HG03066 (cell line): ENCODE data around the gene HIPK4.
"Not testable (repeated sequence)": the region's sequence is repeated elsewhere in the genome, so short reads cannot be mapped to it uniquely, and the experiment has no call there.

ENCODE experiments used
- ATAC-seq: cut with Tn5 transposase; IDR thresholded peaks from one replicate; pipeline ENCODE4 v1.9.1; 2021; ENCODE audit warnings: low read depth; ENCODE audit not compliant: unreplicated experiment

HIPK4 gene

GRCh38 chr19:40390084-40390742, at the start of gene HIPK4:
Gene HIPK4, minus strand, starts transcription at chr19:40390181. Its CDS starts 279 bp downstream, at chr19:40389902.
- no peak for ATAC-seq

DNA sequence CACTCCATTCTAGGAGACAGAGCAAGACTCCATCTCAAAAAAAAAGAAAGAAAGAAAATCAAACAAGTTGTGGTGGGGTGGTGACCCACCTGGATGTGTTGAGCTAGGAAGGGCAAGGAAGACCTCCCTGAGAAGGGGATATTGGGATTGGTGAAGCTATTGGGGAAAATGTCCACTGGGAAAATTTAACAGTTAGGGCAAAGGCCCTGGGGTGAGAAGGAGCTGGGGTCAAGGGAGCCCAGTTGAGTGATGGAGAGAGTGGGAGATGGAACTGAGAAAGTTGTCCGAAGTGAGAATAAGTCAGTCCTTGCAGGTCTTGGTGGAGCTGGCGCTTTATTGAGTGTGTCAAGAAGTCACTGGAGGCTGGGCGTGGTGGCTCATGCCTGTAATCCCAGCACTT, 48.3 kb upstream of the HIPK4 start:
- no peak for ATAC-seq

- no peak for ATAC-seq
Observed at GRCh38 chr19:40433391-40434216, 43.6 kb upstream of the HIPK4 start.

GRCh38 chr19:40432760-40433159, 42.8 kb upstream of the HIPK4 start:
- ATAC-seq: not testable (repeated sequence)

- ATAC-seq: no peak
Observed at GRCh38 chr19:40431698-40432097, 41.7 kb upstream of the HIPK4 start.

DNA sequence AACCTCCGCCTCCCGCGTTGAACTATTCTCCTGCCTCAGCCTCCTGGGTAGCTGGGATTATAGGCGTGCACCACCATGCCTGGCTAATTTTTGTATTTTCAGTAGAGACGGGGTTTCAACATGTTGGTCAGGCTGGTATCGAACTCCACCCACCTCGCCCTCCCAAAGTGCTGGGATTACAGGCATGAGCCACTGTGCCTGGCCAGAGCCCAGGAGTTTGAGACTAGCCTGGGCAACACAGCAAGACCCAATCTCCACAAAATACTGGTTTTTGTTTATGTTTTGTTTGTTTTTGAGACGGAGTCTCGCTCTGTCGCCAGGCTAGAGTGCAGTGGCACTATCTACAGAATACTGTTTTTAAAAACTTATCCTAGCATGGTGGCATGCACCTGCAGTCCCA, 40.3 kb upstream of the HIPK4 start:
- ATAC-seq: not testable (repeated sequence)

GRCh38 chr19:40428197-40428596, 38.2 kb upstream of the HIPK4 start:
- not testable (repeated sequence) for ATAC-seq

- peak; percentile 73 for ATAC-seq
Observed at GRCh38 chr19:40425450-40426287, 35.7 kb upstream of the HIPK4 start, which contains the start of gene SERTAD1. Gene SERTAD1, minus strand, starts transcription at chr19:40425992. Its CDS starts 2,446 bp downstream, at chr19:40423546.

- peak; percentile 10 for ATAC-seq
Observed at GRCh38 chr19:40424637-40425449, 34.9 kb upstream of the HIPK4 start.

- no peak for ATAC-seq
Observed at GRCh38 chr19:40423938-40424337, 34.0 kb upstream of the HIPK4 start.

- no peak for ATAC-seq
Observed at GRCh38 chr19:40422748-40423566, 33.0 kb upstream of the HIPK4 start.

GRCh38 chr19:40421993-40422747, 32.2 kb upstream of the HIPK4 start:
- no peak for ATAC-seq

DNA sequence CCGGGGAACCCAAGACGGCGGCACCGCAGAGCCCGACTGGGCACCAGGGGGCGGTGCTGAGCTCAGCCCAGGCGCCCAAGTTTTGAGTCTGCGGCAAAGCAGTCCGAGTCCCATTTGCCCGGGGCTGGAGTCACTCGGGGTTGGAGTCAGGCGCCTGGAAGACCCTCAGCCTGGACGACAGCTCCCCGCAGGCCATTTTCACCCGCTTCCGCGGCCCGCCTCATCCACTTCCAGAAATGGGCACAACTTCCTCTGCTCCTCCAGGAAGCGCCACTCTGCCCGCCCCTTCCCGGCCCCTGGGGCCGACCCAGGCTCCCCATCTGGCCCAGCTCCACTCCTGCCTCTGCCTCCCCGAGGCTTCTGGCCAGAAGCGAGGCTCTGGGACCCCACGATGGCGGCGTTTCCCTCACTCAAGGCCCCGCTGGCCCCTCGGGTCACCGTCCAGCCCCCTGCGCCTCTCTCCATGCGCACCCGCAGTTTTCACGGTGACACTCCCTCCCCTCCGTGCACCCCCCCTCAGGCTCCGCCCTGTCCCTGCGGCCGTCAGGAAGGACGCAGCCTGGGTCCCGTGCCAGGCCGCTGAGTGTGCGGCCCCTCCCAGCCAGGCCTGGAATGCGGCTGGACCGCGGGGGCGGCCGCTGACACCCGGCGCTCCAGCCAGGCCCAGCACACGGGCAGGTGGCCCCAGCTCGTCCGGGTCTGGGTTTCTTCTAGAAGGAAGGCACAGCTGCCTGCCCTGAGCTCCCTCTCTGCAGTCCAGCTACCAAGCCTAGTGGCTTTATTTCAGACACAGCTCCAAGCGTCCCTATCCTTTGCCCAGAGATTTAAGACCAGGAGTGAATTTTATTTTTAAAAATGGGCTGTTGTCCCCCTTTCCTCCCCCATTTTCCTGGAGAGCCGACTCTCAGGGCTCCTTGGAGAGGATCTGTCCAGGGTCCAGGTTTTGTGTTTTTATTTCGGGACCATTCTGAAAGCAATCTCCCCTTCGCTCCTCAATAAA, 31.1 kb upstream of the HIPK4 start:
- ATAC-seq: no peak

GRCh38 chr19:40420451-40420765, 30.4 kb upstream of the HIPK4 start:
- no peak for ATAC-seq

GRCh38 chr19:40419780-40420179, 29.8 kb upstream of the HIPK4 start:
- ATAC-seq: no peak

- ATAC-seq: no peak
Observed at GRCh38 chr19:40419066-40419612, 29.2 kb upstream of the HIPK4 start.

GRCh38 chr19:40418040-40418439, 28.1 kb upstream of the HIPK4 start:
- no peak for ATAC-seq
